ENCODE data around the gene USP9X.

DNA sequence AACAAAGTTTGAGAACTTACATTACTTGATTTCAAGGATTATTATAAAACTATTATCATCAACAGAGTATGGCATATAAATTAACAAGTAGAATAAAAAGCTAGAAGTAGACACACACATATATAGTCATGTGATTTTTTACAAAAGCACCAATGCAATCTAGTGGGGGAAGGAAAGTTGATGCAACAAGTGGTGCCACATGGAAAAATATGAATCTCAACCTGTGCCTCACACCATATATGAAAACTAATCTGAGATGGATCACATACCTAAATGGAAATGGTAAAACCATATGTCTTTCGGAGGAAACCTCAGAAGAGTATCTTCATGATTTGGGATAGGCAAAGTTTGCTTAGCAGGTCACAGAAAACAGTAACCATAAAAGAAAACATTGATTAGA, 34.9 kb upstream of the USP9X start:
- TF ChIP-seq CTCF (IDR thresholded peaks at IDR 0.05) = no peak
- TF ChIP-seq ZFX (IDR thresholded peaks at IDR 0.05; ENCODE audit: borderline replicate concordance) = no peak

All from 22Rv1 (cell line).